Measurements from ENCODE around the gene WDR38. TPM values are rescaled to one million over a fixed set of nuclear protein-coding genes. Genes with fewer than 3 reads are reported as not detected.

Gene WDR38
- total and polyA plus RNA-seq, 2 of the 13 experiments (the other 11 are each of a cell fraction or from before 2014, with no cell fraction given): not detected

DNA sequence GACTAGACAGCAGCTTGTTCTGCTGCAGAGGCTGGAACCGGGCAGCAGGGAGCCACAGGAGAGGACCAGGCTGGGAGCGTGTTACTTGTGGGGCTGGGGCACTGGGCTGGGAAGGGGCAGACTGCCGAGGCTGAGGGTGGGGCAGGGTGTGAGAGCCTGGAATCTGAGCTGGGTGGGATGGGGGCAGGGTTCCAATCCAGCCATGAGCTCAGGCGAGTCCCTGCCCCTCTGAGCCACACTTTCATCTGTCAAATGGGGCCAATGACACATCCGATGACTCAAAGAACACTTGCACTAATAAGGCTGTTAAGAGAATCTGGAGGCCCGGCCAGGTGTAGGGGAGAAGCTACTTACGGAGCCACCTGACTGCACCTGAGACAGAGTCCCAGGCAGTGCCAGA, 18.7 kb upstream of the WDR38 start:
- ChIA-PET POLR2A (interaction anchor here (1.1 to 1.3 kb wide), 2 partner anchors 16 to 23 kb away, joined by 3 read pairs; no protein-coding TSS in a partner anchor), CTCF (ENCODE audit: low intra/inter-chr PET ratio, low total read pairs) (no interaction called here)
- Histone ChIP-seq H3K9me3 (ENCODE audit: low read length) (no peaks in the 10 kb centered on the region), H3K4me1 (ENCODE audit: insufficient read depth, low read length) (peaks cover 45% of the 10 kb centered on the region), H3K36me3 (replicated peaks in 1 of 2; ENCODE audit: control insufficient read depth in 1 of 2, insufficient read depth in 2 of 2, low read length in 2 of 2) (no peaks in the 10 kb centered on the region), H4K20me1 (ENCODE audit: insufficient read depth, low read length) (no peaks in the 10 kb centered on the region), H2AFZ (ENCODE audit: low read length) (no peak overlapping the region), H3K27ac (ENCODE audit: extremely low read length, insufficient read depth, low read length) (no peak overlapping the region), H3K4me3 (replicated peaks in 1 of 3; ENCODE audit: insufficient read depth in 1 of 3, low read depth in 2 of 3, low read length in 3 of 3) (peak overlapping the region in 2 of 3 experiments; percentile 25 to 67; a peak in 4 of 6 replicates), H3K27me3 (ENCODE audit: control insufficient read depth in 1 of 2, insufficient read depth in 2 of 2, low read length in 2 of 2) (peaks cover 3 to 21% of the 10 kb centered on the region in 2 experiments; a peak in 4 of 5 replicates), H3K79me2 (ENCODE audit: insufficient read depth, low read length) (no peaks in the 10 kb centered on the region), H3K4me2 (ENCODE audit: low read depth, low read length) (peak overlapping the region; percentile 75), H3K9ac (ENCODE audit: insufficient read depth, low read depth, low read length) (peak overlapping the region; percentile 25)
- intact Hi-C loops (cut with micrococcal nuclease; ENCODE audit: unreplicated experiment): no loop called here
- in situ Hi-C loops (cut with HindIII; ENCODE audit: extremely low pct_ligation_motif_present, low pct_unique_long_range_greater_than_20kb): no loop called here
- ATAC-seq (peak; percentile 59), DNase-seq (ENCODE audit: low spot score) (no peak), FAIRE-seq (no peak)
- WGBS (ENCODE audit: low lambda C conversion rate): 17% methylated on average over 2 of the region's 7 CpGs
- BruUV-seq (replicated peaks): no TSS peak
- TF ChIP-seq MAZ (IDR thresholded peaks at IDR 0.05; ENCODE audit: borderline replicate concordance, low read depth, low read length) (no peak), MAZ (CRISPR knock-in tag; IDR thresholded peaks at IDR 0.05; ENCODE audit: low read depth) (no peak), ZNF296 (CRISPR knock-in tag; conservative IDR thresholded peaks at IDR 0.05) (no peak), ZFX (CRISPR knock-in tag; IDR thresholded peaks at IDR 0.05; ENCODE audit: low read depth) (peak; percentile 34; the same call in 1 of the 2 replicates), ZNF329 (CRISPR knock-in tag; IDR thresholded peaks at IDR 0.05; ENCODE audit: low read depth) (no peak), HNRNPL (IDR thresholded peaks at IDR 0.05; ENCODE audit: low read depth, low read length) (0 out of 2 replicates have a peak, but pooled peaks have one; percentile 29), GATA4 (IDR thresholded peaks at IDR 0.05; ENCODE audit: borderline replicate concordance, low read depth) (no peak), KLF16 (CRISPR knock-in tag; IDR thresholded peaks at IDR 0.05) (no peak)
- TF ChIP-seq, protein P1, sequence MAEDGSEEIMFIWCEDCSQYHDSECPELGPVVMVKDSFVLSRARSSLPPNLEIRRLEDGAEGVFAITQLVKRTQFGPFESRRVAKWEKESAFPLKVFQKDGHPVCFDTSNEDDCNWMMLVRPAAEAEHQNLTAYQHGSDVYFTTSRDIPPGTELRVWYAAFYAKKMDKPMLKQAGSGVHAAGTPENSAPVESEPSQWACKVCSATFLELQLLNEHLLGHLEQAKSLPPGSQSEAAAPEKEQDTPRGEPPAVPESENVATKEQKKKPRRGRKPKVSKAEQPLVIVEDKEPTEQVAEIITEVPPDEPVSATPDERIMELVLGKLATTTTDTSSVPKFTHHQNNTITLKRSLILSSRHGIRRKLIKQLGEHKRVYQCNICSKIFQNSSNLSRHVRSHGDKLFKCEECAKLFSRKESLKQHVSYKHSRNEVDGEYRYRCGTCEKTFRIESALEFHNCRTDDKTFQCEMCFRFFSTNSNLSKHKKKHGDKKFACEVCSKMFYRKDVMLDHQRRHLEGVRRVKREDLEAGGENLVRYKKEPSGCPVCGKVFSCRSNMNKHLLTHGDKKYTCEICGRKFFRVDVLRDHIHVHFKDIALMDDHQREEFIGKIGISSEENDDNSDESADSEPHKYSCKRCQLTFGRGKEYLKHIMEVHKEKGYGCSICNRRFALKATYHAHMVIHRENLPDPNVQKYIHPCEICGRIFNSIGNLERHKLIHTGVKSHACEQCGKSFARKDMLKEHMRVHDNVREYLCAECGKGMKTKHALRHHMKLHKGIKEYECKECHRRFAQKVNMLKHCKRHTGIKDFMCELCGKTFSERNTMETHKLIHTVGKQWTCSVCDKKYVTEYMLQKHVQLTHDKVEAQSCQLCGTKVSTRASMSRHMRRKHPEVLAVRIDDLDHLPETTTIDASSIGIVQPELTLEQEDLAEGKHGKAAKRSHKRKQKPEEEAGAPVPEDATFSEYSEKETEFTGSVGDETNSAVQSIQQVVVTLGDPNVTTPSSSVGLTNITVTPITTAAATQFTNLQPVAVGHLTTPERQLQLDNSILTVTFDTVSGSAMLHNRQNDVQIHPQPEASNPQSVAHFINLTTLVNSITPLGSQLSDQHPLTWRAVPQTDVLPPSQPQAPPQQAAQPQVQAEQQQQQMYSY (CRISPR knock-in tag; IDR thresholded peaks at IDR 0.05): no peak
- TF ChIP-seq, protein P2, sequence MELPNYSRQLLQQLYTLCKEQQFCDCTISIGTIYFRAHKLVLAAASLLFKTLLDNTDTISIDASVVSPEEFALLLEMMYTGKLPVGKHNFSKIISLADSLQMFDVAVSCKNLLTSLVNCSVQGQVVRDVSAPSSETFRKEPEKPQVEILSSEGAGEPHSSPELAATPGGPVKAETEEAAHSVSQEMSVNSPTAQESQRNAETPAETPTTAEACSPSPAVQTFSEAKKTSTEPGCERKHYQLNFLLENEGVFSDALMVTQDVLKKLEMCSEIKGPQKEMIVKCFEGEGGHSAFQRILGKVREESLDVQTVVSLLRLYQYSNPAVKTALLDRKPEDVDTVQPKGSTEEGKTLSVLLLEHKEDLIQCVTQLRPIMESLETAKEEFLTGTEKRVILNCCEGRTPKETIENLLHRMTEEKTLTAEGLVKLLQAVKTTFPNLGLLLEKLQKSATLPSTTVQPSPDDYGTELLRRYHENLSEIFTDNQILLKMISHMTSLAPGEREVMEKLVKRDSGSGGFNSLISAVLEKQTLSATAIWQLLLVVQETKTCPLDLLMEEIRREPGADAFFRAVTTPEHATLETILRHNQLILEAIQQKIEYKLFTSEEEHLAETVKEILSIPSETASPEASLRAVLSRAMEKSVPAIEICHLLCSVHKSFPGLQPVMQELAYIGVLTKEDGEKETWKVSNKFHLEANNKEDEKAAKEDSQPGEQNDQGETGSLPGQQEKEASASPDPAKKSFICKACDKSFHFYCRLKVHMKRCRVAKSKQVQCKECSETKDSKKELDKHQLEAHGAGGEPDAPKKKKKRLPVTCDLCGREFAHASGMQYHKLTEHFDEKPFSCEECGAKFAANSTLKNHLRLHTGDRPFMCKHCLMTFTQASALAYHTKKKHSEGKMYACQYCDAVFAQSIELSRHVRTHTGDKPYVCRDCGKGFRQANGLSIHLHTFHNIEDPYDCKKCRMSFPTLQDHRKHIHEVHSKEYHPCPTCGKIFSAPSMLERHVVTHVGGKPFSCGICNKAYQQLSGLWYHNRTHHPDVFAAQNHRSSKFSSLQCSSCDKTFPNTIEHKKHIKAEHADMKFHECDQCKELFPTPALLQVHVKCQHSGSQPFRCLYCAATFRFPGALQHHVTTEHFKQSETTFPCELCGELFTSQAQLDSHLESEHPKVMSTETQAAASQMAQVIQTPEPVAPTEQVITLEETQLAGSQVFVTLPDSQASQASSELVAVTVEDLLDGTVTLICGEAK (IDR thresholded peaks at IDR 0.05): no peak
- TF ChIP-seq, protein P2 (CRISPR knock-in tag; IDR thresholded peaks at IDR 0.05): no peak
- TF ChIP-seq, protein P3, sequence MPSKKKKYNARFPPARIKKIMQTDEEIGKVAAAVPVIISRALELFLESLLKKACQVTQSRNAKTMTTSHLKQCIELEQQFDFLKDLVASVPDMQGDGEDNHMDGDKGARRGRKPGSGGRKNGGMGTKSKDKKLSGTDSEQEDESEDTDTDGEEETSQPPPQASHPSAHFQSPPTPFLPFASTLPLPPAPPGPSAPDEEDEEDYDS (CRISPR knock-in tag; IDR thresholded peaks at IDR 0.05): no peak
